ENCODE measurements around the gene TACC3.

Gene TACC3

DNA sequence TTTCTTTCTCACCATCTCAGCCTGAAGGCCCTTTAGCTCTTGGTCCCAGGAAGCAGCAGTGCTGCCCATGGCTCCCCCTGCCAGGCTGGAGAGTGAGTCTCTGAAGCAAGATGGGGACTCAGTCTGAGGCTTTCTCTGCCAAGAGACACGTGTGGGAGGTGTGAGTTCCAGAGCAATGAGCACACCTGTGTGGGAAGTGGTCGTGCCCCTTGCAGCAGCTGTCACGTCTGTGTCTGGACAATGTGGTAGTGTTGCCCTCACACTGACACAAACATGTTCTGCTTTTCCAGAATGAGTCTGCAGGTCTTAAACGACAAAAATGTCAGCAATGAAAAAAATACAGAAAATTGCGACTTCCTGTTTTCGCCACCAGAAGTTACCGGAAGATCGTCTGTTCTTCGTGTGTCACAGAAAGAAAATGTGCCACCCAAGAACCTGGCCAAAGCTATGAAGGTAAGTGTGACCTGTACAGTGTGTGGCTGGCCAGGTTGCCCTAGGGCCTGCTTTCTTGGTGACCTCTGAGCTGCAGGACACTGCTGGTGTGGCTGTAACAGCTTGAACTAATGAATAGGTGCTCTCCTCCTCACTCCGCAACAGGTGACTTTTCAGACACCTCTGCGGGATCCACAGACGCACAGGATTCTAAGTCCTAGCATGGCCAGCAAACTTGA, 1.9 kb downstream of the TACC3 start:
- DNase-seq (ENCODE audit: low spot score), result peak; percentile 50

DNA sequence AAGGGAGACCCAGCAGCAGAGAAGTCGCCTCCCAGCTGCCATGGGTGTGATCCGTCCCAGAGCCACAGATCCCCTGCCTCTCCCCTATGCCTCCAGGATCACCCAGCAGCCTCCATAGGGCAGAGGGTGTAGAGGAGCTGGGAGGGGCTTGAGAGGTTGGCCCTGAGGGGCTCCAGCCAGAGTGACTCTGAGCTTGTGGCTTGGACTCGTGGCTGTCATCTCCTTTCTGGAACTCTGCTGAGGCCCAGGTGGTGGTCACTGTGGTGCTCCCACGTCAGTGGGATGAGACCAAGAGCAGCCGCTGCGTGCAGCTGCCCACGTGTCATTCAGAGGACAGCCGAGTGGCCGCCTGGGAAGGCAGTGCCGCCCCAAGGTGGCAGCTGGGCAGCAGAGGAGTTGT, 4.2 kb downstream of the TACC3 start:
- DNase-seq (ENCODE audit: low spot score), result no peak

DNA sequence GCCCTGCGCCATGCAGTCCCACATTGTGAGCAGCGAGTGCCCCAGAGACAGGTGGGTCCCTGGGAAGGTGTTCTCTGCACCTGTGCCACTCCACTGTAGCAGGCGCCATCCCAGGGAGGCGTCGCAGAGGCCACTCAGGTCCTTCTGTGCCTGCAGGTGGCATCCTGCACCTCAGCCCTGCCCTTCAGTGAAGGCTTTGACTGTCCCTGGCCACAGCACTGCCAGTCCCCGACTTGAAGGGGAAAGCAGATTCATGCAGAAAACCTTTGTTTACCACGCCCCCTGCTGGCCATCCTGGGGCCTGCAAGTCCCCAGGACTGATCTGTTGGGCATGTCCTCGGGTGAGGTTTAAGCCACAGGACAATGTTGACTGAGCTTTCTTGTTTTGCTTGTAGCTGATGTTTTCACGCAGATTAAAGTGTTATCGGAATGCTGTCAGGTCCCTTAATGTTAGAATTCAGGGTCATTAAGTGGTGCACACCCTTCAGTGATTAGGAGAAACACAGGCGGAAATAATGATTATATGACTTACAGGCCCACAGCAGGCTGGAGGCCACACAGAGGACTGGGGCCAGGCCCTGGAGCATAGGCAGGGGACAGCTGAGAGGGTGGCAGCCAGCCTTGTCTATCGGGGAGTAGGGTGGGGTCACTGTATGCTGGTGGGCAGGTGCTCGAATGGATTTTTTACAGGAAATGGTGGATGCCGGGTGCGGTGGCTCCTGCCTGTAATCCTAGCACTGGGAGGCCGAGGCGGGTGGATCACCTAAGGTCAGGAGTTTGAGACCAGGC, 5.0 kb downstream of the TACC3 start:
- peak; percentile 91 for DNase-seq (ENCODE audit: low spot score)

DNA sequence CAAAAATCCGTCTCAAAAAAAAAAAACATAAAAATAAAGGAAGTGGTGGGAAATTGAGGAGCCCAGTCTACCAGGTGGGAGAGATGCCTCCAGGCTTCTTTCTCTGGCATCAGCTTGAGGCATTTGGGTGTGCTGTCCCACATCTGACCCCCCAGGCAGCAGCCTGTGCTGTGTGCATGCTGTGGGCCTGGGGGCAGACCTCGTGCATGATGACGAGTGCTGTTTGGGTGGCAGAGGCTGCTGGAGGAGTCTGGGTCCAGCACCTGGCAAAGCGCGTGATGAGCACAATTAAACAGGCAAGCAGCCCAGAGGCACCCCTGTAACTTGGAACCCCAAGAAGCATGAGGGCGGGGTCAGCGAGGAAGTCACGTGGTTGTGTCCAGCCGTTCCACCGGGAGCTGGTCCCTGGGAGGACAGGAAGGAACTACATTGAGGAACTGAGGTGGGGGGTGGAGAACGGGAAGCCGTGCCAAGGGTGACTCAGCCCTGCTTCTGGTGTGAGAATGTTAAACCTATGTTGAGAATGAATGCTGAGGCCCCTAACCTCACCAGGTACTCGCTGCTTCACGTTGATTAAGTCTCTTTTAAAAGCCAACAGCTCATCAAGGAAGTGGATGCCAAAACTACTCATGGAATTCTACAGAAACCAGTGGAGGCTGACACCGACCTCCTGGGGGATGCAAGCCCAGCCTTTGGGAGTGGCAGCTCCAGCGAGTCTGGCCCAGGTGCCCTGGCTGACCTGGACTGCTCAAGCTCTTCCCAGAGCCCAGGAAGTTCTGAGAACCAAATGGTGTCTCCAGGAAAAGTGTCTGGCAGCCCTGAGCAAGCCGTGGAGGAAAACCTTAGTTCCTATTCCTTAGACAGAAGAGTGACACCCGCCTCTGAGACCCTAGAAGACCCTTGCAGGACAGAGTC, 6.1 kb downstream of the TACC3 start:
- no peak for DNase-seq (ENCODE audit: low spot score)

DNA sequence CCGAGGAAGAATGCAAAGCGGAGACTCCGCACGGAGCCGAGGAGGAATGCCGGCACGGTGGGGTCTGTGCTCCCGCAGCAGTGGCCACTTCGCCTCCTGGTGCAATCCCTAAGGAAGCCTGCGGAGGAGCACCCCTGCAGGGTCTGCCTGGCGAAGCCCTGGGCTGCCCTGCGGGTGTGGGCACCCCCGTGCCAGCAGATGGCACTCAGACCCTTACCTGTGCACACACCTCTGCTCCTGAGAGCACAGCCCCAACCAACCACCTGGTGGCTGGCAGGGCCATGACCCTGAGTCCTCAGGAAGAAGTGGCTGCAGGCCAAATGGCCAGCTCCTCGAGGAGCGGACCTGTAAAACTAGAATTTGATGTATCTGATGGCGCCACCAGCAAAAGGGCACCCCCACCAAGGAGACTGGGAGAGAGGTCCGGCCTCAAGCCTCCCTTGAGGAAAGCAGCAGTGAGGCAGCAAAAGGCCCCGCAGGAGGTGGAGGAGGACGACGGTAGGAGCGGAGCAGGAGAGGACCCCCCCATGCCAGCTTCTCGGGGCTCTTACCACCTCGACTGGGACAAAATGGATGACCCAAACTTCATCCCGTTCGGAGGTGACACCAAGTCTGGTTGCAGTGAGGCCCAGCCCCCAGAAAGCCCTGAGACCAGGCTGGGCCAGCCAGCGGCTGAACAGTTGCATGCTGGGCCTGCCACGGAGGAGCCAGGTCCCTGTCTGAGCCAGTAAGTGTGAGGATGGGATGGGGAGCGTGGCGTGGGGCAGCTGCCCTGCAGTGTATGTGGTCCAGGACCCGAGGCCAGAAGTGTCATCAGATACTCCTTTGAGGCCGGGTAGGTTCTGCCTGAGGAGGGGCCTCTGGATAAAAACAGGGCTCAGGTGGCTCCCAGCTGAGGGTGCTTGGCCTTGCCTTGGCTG, 7.0 kb downstream of the TACC3 start:
- no peak for DNase-seq (ENCODE audit: low spot score)

DNA sequence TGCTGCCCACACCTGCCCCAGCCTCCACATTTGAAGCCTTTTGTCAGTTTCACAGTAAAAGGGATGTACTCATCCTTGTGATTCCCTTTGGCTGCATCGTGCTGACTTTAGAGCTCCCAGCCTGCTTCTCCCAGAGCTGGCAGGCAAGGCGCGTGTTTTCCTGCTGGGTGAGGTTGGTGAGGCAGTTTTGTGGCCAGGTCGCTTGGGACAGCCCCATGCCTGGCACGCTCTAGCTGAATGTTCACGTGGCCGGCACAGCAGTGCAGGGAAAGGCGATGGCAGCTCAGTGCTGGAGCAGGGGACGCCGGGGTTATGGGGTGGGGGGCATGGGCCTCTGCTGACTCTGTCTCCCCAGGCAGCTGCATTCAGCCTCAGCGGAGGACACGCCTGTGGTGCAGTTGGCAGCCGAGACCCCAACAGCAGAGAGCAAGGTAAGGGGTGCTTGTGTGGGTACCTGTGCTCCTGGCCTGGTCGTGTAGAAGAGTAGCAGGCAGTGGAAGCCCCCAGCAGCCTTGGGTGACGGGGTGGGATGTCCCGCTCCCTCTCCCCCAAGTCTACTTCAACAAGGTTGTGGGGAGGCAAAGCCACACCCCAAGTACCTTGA, 9.3 kb downstream of the TACC3 start:
- no peak for DNase-seq (ENCODE audit: low spot score)

DNA sequence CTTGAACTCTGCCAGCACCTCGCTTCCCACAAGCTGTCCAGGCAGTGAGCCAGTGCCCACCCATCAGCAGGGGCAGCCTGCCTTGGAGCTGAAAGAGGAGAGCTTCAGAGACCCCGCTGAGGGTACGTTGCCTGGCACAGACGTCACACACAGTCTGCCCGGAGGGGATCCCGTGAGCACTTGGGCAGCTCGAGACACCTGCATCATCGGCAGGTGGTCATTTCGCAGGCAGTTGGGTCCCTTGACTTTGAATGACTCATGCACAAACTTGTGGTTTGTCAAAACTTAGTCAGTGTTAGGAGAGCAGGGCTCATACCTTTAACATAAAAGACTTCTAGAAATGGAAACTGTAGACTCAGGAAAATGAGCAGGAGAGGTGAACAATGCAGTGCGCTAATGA, 9.9 kb downstream of the TACC3 start:
- DNase-seq (ENCODE audit: low spot score), result no peak

DNA sequence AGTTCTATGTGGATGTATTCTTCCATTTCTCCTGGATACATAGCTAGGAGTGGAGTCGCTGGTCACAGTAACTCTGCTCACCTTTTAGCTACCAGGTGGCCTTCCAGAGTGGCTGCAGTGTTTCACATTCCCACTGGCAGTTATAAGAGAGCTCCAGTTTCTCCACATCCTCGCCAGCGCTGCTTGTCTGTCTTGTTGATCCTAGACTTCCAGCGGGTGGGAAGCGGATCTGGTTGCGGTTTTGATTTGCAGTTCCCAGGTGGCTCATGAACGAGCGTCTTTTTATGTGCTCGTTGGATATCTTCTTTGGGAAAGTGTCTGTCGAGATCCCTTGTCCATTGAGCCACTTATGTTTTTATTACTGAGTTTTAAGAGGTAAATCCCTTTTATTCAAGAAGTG, 11.6 kb downstream of the TACC3 start:
- DNase-seq (ENCODE audit: low spot score), result no peak

DNA sequence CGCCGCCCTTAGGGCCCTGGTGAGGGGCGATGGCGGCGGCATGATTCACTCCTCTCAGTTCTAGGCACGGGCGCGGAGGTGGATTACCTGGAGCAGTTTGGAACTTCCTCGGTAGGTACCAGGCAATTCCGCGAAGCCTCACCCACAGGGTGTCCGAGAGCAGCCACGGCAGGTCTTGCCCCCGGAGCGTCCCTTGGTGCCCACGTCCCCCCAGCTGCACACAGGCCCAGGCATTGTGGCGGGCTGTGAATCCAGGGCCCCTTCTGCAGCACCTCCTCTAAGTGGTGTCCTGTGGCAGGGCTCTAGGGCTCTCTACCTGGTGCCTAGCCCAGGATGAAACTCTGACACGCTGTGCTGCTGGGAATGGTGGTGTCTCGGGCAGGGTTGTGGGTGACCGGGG, 13.9 kb downstream of the TACC3 start:
- DNase-seq (ENCODE audit: low spot score), result no peak

DNA sequence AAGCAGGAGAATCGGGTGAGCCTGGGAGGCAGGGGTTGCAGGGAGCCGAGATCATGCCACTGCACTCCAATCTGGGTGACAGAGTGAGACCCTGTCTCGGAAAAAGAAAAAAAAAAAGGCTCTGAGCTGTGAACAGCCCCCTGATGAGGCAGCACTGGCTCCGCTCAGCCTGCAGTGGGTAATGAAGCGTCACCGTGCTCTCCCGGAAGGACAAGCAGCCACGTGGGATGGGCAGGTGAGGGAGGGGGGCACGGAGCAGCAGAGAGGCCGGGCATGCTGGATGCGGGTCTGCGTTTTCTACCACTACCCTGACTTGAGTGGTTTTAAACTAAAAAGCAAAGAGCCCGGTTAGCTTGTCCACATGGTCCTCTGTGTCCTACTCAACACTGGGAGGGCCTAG, 15.5 kb downstream of the TACC3 start:
- no peak for DNase-seq (ENCODE audit: low spot score)

DNA sequence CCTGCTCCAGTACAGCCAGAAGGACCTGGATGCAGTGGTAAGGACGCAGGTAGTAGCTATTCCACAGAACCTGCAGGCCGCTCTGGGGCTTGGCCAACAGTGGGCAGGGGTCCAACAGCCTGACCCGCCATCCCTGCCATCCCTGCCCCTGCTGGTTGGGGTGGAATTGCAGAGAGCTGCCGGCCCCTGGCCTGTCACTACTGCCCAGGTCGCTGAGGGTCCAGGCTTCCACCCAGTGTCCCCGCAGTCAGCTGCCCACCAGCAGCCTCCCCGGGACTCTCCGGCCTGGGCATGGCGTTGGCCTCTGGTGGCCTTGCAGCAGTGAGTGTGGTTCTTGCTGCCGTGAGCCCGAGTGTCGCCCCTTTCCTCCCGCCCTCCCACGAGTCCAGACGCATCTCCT, 16.3 kb downstream of the TACC3 start:
- DNase-seq (ENCODE audit: low spot score), result no peak

DNA sequence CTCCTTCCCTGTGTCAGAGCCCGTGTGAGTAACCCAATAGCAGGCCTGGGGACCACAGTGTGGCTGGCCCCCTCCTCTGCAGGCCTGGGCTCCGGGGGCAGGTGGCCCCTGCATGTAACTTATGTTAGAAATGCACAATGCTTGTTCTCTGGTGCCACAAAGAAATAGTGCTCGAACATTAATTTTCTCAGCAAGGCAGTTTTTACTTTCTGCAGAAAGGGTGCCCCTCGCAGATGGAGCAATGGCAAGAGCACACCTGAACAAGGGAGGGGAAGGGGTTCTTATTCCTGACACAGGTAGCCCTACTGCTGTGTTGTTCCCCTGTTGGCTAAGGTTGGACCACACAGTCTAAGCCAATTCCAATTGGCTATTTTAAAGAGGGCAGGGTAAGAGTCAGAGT, 17.1 kb downstream of the TACC3 start:
- DNase-seq (ENCODE audit: low spot score), result no peak

DNA sequence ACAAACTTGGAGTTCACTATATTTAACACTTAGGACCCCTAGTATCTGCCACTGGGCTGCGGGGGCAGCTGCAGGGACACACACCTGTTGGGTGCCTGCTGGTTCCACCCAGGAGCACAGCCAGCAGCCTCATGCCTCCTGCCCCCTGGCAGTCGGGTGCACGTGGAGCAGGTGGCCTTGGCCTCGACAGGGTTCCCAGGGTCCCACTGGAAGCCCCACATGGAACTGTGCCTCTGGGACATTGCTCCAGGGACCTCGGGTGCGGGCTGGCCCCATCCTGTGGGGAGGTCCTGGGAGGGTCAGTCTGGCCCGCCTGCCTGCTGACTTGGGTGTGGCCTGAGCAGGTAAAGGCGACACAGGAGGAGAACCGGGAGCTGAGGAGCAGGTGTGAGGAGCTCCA, 18.0 kb downstream of the TACC3 start:
- no peak for DNase-seq (ENCODE audit: low spot score)

DNA sequence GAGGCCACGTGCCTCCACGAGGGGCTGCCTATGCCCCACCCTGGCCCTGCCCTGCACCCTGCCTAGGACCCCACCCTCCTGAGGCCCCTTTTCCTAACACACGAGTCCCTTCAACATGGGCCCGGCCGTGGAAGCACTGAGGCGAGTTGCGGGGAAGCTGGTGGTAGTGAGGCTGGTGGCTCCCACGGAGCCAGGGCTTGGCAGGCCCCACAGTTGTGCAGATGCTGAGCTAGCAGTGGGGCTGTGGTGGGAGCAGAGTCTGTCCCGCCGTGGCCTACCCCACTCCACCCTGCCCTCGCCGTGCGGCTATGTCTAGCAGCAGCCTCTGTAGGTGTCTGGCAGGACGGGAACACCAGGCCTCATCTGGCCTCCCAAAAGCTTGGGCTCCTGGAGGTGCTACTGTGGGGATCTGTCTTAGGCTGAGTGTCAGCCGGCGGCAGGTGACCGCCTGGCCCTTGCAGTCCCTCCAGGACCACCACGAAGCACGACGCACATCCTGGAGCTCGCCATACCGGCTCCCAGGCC, 18.8 kb downstream of the TACC3 start:
- DNase-seq (ENCODE audit: low spot score), result no peak

DNA sequence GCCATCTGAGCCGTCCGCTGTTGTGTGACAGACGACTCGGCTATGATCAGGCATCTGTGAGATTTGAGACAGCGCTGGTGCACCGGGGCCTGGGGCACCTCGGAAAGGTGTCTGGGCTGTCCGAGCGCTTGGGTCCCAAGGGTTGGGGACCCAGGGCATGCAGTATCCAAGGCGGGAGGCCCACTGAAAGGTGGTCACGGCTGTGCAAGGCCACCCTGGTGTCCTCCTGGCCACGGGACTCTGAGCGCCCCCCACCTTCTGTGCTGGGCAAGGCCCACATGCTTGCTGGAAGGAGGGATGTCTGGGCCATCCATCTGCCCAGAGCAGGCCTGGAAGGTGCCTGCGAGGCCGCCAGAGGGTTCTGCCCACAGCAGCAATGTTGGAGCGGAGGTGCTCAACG, 19.9 kb downstream of the TACC3 start:
- DNase-seq (ENCODE audit: low spot score), result no peak

DNA sequence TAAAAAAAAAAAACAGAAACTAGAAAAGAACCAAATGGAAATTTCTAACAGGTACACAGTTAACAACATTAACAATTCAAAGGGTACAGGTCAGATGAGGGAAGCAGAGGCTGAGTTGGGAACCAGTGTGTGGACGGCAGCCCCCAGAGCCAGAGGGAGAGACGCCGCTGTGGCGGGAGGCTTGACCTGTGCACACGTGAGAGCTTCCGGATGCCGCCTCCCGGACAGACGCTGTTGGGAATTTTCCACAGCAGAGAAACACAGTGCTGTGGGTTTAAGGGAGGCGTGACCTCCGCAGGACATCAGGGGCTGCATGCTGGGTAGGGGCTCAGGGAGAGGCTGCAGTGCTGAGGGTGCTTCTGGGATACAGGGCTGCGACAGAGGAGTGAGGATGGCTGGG, 22.2 kb downstream of the TACC3 start:
- no peak for DNase-seq (ENCODE audit: low spot score)

DNA sequence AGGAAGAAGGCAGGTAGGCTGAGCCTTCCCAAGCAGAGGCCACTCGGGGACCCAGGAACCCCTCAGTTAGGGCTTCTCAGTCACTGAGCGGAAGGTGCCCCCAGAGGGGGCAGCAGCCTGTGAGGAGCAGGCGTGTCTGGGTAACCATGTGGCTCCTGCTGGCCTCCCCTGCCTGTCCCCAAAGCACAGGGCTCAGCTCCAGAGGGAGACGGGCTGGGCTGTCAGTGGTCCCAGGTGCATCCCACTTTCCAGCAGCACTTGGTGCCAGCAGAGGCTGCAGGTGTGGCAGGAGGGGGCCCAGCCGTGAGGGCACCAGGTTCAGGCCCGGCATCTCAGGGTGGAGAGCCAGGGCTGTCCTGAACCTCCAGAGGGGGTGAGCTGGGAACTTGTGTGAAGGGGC, 22.7 kb downstream of the TACC3 start:
- DNase-seq (ENCODE audit: low spot score), result no peak

DNA sequence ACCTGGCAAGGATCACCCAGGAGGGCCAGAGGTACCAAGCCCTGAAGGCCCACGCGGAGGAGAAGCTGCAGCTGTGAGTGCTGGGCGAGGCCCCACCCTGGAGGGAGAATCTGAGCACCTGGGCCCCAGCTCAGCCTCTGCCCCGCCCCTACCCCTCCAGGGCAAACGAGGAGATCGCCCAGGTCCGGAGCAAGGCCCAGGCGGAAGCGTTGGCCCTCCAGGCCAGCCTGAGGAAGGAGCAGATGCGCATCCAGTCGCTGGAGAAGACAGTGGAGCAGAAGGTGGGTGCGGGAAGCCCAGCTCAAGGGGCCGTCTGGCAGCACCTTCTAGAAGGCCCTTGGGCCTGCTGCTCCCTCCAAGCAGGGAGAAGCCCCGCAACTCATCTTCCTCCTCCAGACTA, 23.2 kb downstream of the TACC3 start:
- no peak for DNase-seq (ENCODE audit: low spot score)

DNA sequence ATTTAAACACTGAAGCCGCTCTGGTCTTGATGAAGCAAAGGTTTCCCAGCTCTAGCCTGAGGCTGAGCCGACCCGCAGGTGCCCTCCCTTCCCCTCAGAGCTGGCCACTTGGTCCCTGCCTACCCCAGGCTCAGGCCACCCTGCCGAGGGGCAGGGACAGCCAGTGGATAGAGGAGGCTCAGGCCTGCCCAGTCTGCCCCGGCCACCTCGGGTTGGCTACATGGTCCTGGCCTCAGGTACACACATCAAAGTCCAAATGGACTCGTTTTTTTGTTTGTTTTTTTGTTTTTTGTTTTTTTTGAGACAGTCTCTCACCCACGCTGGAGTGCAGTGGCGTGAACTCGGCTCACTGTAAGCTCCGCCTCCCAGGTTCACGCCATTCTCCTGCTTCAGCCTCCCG, 23.8 kb downstream of the TACC3 start:
- no peak for DNase-seq (ENCODE audit: low spot score)

DNA sequence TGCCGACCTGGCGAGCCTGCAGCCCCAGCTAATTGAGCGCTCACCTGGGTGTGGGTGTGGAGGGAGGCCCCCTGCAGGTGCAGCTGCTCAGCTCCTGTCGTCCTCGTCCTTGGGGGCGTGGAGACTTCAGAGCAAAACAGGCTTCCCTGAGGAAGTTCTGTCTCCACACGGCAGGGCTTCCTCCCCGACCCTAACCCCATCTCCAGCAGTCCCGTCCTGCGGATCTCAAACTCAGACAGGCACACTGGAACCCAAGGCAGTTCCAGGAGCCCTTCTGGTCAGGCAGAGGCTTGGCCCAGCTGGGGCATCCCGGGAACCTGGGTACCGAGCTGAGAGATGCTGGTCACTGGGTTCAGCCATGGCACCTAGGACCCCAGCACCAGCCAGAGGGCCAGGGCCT, 24.4 kb downstream of the TACC3 start:
- no peak for DNase-seq (ENCODE audit: low spot score)

DNA sequence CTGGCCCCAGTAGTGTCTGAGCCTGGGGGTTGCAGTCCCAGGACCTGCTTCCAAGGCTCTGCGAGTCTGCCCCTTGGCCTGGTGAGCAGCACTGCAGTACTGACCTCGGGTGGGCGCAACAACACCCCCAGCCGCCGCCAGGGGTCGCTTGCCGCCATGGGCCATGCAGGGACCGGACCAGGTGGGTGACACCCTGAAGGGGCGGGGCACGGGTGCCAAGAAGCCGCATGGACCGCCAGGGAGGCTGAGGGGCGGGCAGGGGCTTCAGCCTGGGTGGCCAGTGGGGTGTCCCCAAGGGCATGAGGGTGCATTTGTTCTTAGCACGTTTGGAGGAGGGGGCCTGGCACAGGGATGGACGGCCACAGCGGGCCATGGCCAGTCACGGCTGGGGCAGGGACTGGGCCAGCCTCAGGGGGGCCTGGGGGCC, 25.0 kb downstream of the TACC3 start:
- DNase-seq (ENCODE audit: low spot score), result peak; percentile 68
